ENCODE data around the gene PLPPR5. TPM values are rescaled to one million over a fixed set of nuclear protein-coding genes. Genes with fewer than 3 reads are reported as not detected.

The PLPPR5 gene
- total and polyA plus RNA-seq, 2 of the 8 experiments (the other 6 are each of a cell fraction or from before 2014, with no cell fraction given) = 1.9 to 5.6 TPM

- Histone ChIP-seq H4K5ac (ENCODE audit: insufficient read length, low read depth, low read length) (no peak overlapping the region), H3K9ac (replicated peaks in 1 of 4; ENCODE audit: extremely low read depth in 1 of 4, low read depth in 3 of 4, low read length in 3 of 4) (no peak overlapping the region), H3K27ac (ENCODE audit: low read depth, low read length) (no peak overlapping the region), H2BK5ac (ENCODE audit: low read depth, low read length) (no peak overlapping the region), H3K14ac (ENCODE audit: insufficient read length) (no peak overlapping the region), H4K20me1 (replicated peaks in 1 of 2; ENCODE audit: control insufficient read depth in 1 of 2, insufficient read depth in 2 of 2, low read length in 2 of 2) (no peaks in the 10 kb centered on the region), H3K79me2 (ENCODE audit: control insufficient read depth in 1 of 2, insufficient read depth in 2 of 2, low read length in 2 of 2) (no peaks in the 10 kb centered on the region), H2BK20ac (ENCODE audit: low read length) (no peak overlapping the region), H4K8ac (ENCODE audit: extremely low read depth, insufficient read depth, low read length) (no peak overlapping the region), H2BK120ac (replicated peaks; ENCODE audit: low read depth, low read length) (no peak overlapping the region), H3K23me2 (ENCODE audit: low read depth, low read length) (no peaks in the 10 kb centered on the region), H2BK15ac (ENCODE audit: low read length) (no peak overlapping the region), H3K4me2 (ENCODE audit: insufficient read depth in 1 of 2, low read depth in 2 of 2, low read length in 2 of 2) (no peak overlapping the region), H3K4me3 (ENCODE audit: extremely low read depth in 1 of 4, insufficient read depth in 2 of 4, low read depth in 3 of 4, low read length in 4 of 4) (no peak overlapping the region), H2BK12ac (ENCODE audit: low read depth, low read length) (no peak overlapping the region), H3K56ac (replicated peaks; ENCODE audit: insufficient read length, low read depth, low read length) (no peak overlapping the region), H4K91ac (replicated peaks; ENCODE audit: insufficient read length, low read length) (no peak overlapping the region), H2AK5ac (ENCODE audit: low read depth, low read length) (no peak overlapping the region), H3K79me1 (ENCODE audit: low read depth, low read length) (no peaks in the 10 kb centered on the region), H3K36me3 (ENCODE audit: control insufficient read depth in 2 of 4, insufficient read depth in 4 of 4, low read length in 3 of 4) (no peaks in the 10 kb centered on the region; a peak in 1 of 8 replicates), H3K4ac (replicated peaks; ENCODE audit: insufficient read length, low read depth, low read length) (no peak overlapping the region), H3K27me3 (replicated peaks in 1 of 4; ENCODE audit: control insufficient read depth in 3 of 4, extremely low read depth in 1 of 4, insufficient read depth in 3 of 4, low read length in 3 of 4) (no peaks in the 10 kb centered on the region), H3K23ac (ENCODE audit: insufficient read length) (no peak overlapping the region), H3K9me3 (ENCODE audit: insufficient read depth in 2 of 2, low read depth in 1 of 2, low read length in 1 of 2) (peaks cover 3 to 4% of the 10 kb centered on the region in 2 experiments; a peak in 1 of 4 replicates), H3K4me1 (replicated peaks in 1 of 4; ENCODE audit: control insufficient read depth in 3 of 4, insufficient read depth in 4 of 4, low read length in 3 of 4) (peaks cover 0 to 4% (median under 1%) of the 10 kb centered on the region in 4 experiments; a peak in 1 of 7 replicates), H2AFZ (ENCODE audit: low read length) (no peak overlapping the region), H3K18ac (ENCODE audit: extremely low read depth, low read length) (no peak overlapping the region)
- CTCF ChIA-PET (ENCODE audit: partially characterized antibody) = interaction anchor here (0.8 to 1.8 kb wide), 2 partner anchors 11 to 23 kb away, joined by 3 to 17 read pairs; no protein-coding TSS in a partner anchor
- DNase-seq (ENCODE audit: low read depth in 1 of 2, low spot score in 2 of 2) = no peak
- WGBS, 2 experiments (ENCODE audit: extremely low coverage in 1 of 2, insufficient coverage in 1 of 2, insufficient read length in 1 of 2, insufficient replicate concordance in 2 of 2, low coverage in 1 of 2, low lambda C conversion rate in 2 of 2, missing lambda C conversion rate in 1 of 2) = 88% methylated on average over 2 of the region's 2 CpGs; no CpG with 5 or more reads in 1 of the 2 experiments
- POLR2A ChIA-PET (ENCODE audit: partially characterized antibody) = no interaction called here
- TF ChIP-seq BRCA1 (IDR thresholded peaks at IDR 0.05; ENCODE audit: low read depth, low read length) (no peak), EP300 (IDR thresholded peaks at IDR 0.05; ENCODE audit: borderline replicate concordance in 1 of 2, low read depth in 2 of 2, low read length in 2 of 2) (no peak), FOSL1 (IDR thresholded peaks at IDR 0.05; ENCODE audit: insufficient read depth, low read depth, low read length) (no peak), HDAC2 (IDR thresholded peaks at IDR 0.05; ENCODE audit: borderline replicate concordance in 1 of 2, low read depth in 2 of 2, low read length in 2 of 2) (no peak), RBBP5 (IDR thresholded peaks at IDR 0.05; ENCODE audit: borderline replicate concordance, low read depth, low read length) (no peak), RXRA (IDR thresholded peaks at IDR 0.05; ENCODE audit: insufficient read depth, low read depth, low read length) (no peak), CHD2 (IDR thresholded peaks at IDR 0.05; ENCODE audit: low read length) (no peak), POLR2A (IDR thresholded peaks at IDR 0.05; ENCODE audit: control extremely low read depth in 1 of 2, low read depth in 2 of 2, low read length in 2 of 2) (no peak), RAD21 (IDR thresholded peaks at IDR 0.05 in 1 of 2, conservative IDR thresholded peaks at IDR 0.05 in 1 of 2; ENCODE audit: low read depth in 2 of 2, low read length in 2 of 2) (no peak), SUZ12 (IDR thresholded peaks at IDR 0.05; ENCODE audit: low read length) (no peak), ASH2L (IDR thresholded peaks at IDR 0.05; ENCODE audit: low read length) (no peak), CREB1 (IDR thresholded peaks at IDR 0.05) (no peak), CBX8 (IDR thresholded peaks at IDR 0.05; ENCODE audit: borderline replicate concordance, low read depth, low read length) (no peak), SP1 (IDR thresholded peaks at IDR 0.05; ENCODE audit: low read depth, low read length) (no peak)
- FAIRE-seq = no peak
Measured at GRCh38 chr1:98979463-98979862, 25.2 kb downstream of the PLPPR5 start.
